NCI-H1092 treated with DMSO at 0.1 percent for 48 hours (cell line): Measurements from ENCODE around the gene TMIE.
"Not testable (repeated sequence)": the region's sequence is repeated elsewhere in the genome, so short reads cannot be mapped to it uniquely, and the experiment has no call there.

Source experiments
- DNase-seq: peaks from one replicate; lab custom pipeline; 2025; lab: John Stamatoyannopoulos, UW

Gene TMIE

GRCh38 chr3:46685446-46685845, 15.7 kb upstream of the TMIE start:
- no peak for DNase-seq

GRCh38 chr3:46690798-46691197, 10.4 kb upstream of the TMIE start:
- DNase-seq = no peak

- DNase-seq = no peak
These were observed 8.6 kb upstream of the TMIE start for GRCh38 chr3:46692566-46692990.

GRCh38 chr3:46693038-46693891, 7.9 kb upstream of the TMIE start, which contains the start of gene ALS2CL:
ALS2CL (minus strand) TSS chr3:46693679; CDS start chr3:46689440, 4,239 bp downstream.
- DNase-seq = no peak

- DNase-seq = no peak
These were observed 7.3 kb upstream of the TMIE start for GRCh38 chr3:46693892-46694226.

GRCh38 chr3:46694520-46694919, 6.7 kb upstream of the TMIE start:
- DNase-seq = no peak

- DNase-seq = no peak
These were observed 5.8 kb upstream of the TMIE start for GRCh38 chr3:46695177-46695961.

GRCh38 chr3:46695962-46696894, 5.0 kb upstream of the TMIE start:
- DNase-seq = no peak

GRCh38 chr3:46699676-46700523, 1.3 kb upstream of the TMIE start:
- no peak for DNase-seq

- DNase-seq = peak; percentile 51
These were observed 420 bp upstream of the TMIE start for GRCh38 chr3:46700772-46701171.

- DNase-seq = no peak
These were observed 1.2 kb downstream of the TMIE start for GRCh38 chr3:46702246-46703012.

- no peak for DNase-seq
These were observed 1.9 kb downstream of the TMIE start for GRCh38 chr3:46703013-46703520.

GRCh38 chr3:46704346-46704745, 3.2 kb downstream of the TMIE start:
- DNase-seq = not testable (repeated sequence)

- peak; percentile 31 for DNase-seq
These were observed 3.9 kb downstream of the TMIE start for GRCh38 chr3:46705022-46705530.

GRCh38 chr3:46705751-46706552, 4.8 kb downstream of the TMIE start:
- DNase-seq = no peak

- DNase-seq = no peak
These were observed 5.8 kb downstream of the TMIE start for GRCh38 chr3:46706771-46707582.

GRCh38 chr3:46707601-46708011, 6.4 kb downstream of the TMIE start:
- no peak for DNase-seq
